Fibroblast of skin of scalp (primary cell): Measurements from ENCODE around the gene ST8SIA2.
A peak's percentile ranks its signal among the peaks of the same experiment; 100 is the strongest.
"Not testable (repeated sequence)": the region's sequence is repeated elsewhere in the genome, so short reads cannot be mapped to it uniquely, and the experiment has no call there.

Experiments used
- DNase-seq: peaks from one replicate; pipeline ENCODE4 v3.0.0-alpha.2; 2013

The ST8SIA2 gene

DNA sequence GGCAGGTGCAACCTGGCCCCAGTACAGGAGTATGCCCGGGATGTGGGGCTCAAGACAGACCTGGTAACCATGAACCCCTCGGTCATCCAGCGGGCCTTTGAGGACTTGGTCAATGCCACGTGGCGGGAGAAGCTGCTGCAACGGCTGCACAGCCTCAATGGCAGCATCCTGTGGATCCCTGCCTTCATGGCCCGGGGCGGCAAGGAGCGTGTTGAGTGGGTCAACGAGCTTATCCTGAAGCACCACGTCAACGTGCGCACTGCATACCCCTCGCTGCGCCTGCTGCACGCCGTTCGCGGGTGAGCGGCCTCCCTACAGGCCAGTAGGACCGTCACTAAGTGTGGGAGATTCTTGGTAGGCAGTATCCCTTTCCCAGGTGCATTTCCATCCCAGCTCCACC is 51.0 kb downstream of the ST8SIA2 start:
- DNase-seq, result no peak

DNA sequence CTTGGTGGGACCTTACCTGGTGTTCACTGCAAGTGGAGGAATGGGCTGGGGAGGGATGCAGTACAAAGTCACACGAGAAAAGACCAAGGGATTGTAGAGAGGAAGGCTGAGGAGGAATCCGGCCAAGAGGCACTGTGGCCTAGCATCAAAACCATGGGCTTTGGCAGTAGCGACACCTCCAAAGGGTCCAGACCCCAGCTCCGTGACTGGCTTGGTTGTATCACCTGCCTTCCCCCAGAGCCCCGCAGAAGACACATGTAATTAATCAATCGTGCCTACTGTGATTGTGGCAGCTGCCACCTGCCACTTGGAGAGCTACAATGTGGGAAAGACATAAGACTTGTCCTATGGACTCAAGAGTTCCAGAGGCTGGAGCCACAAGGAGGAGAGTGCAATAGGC is 54.7 kb downstream of the ST8SIA2 start:
- DNase-seq, result no peak

DNA sequence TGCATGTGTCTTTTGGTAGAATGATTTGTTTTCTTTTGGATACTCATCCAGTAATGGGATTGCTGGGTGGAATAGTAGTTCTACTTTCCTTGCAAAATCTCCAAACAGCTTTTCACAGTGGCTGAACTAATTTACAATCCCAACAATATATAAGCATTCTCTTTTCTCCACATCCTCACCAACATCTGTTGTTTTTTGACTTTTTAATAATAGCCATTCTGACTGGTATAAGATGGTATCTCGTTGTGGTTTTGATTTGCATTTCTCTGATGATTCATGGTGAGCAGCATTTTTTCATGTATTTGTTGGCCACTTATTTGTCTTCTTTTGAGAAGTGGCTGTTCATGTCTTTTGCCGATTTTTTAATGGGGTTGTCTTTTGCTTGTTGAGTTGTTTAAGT is 55.8 kb downstream of the ST8SIA2 start:
- peak; percentile 82 for DNase-seq

DNA sequence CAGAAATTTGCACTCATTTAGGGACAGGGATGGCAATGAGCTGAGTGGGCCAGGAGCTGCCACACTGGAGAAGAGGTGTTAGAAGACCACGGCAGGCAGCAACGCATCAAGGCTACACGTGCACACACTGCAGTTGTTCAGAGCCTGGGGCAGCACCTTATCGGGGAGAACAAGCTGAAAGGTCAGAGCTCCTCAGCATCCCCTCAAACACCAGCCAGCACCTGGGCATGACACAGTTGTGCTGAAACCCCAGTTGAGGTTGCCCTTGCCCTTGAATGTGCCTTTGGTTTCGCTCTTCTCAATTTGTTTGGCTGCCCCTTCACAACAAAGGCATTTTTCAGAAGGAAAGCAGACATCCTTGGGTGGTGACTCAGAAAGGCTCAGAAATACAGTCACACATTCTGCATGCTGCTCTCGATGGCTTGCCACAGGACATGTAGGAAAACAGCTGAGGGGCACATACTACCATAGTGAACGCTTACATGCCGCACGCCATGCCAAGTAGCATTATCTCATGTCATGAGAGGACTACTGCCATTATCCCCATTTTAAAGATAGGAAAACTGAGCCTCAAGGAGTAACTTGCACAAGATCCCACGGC is 57.6 kb downstream of the ST8SIA2 start:
- DNase-seq, result peak; percentile 95

DNA sequence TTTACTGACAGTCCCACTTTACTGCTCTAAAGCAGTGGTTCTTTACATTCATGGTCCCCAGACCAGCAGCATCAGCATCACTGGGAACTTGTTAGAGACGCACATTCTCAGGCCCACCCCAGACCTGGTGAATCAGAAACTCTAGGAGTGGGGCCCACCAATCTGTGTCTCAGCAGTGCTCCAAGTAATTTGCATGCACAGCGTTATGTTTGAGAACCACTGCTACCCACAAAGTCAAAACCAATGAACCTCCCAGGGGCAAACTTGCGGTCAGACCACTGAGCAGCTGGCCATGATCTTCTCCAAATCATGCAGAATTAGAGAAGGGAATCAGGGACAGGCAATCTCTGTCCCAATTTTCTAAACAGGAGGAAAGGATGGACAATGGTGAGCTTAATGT is 58.5 kb downstream of the ST8SIA2 start:
- DNase-seq, result no peak

DNA sequence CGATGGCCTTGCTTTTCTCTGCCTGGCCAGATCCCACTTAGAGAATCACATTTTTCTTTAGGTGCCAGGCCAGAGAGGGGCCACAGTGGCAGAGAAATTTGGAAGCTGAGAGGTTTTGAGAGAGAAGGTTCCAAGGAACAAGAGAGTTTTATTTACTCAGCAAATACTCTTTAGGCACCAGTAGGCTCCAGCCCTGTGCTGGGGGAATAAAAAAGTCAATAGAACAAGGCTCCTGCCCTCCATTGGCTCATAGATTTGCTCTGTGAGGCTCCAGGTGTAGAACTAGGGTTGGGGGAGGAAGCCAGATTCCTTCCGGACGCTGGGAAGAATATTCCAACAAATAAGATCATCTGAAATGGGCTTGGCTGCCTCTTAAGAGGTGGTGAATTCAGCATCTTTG is 59.9 kb downstream of the ST8SIA2 start:
- DNase-seq, result no peak

DNA sequence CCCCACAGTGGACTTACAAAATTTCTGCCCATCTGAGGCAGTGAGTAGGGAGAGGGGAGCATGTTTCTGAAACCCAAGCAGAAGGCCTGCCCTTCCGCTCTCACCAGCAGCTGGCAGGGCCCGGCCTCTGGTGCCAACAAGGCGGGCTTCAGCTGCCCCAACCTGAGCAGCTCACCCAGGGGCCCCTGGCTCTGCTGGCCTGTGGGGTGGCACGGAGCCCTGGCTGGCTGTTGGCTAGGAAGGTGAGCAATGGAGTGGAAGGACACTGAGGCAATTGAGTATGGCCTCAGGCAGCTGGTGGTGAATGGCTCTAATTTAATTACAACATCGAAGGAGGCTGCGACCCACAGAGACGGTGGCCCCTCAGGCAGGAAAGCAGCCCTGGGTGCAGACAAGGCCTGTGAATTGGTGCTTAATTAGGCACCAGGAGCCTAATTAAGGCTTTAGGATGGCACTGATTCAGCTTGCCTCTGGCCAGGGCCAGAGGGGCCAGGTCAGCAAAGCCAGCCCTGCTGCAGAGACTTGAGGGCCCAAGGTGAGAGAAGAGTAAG is 60.9 kb downstream of the ST8SIA2 start:
- DNase-seq, result no peak

DNA sequence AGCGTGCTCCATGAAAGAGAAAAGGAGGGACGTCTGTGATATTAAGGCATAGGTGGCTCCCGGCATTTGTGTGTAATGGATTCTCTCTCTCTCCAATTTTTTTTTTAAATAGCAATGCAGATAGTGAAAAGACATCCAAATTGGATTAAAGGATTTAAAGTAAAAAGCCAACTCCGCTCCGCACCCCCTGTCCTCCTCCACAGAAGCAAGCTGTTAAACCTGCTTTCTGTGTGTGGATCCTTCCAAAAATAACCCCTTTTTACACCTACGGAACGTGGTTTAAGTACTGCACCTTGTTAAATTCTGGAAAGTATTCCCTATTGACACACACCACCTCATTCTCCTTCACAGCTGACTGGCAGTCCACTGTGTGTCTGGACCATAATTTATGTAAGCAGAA is 61.6 kb downstream of the ST8SIA2 start:
- no peak for DNase-seq

DNA sequence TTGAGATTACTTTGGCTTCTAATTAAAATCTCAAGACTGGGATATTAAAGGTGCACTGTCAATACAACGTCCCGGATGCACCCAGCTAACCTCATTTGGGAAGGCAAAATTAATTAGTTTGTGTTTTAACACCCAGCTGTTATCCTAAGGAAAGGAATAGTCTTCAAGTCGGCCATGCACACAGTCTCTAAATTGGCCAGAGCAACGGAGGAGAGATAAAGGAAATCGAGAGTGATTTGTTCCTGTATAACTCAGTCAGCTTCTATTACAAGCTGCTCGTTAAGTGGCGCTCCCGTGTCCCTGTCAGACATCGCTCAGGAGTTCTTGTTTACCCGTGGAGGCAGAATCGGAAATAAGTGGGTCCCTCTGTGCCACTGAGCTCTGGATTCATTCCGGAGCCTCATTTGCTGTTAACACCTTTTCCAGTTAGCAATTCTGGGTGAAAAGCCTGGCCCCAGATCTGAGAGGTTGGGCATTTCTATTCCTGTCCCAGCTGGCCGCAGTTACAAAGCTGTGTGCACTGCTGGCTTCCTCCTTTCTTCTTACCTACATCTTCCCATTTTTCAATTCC is 63.9 kb downstream of the ST8SIA2 start:
- no peak for DNase-seq

DNA sequence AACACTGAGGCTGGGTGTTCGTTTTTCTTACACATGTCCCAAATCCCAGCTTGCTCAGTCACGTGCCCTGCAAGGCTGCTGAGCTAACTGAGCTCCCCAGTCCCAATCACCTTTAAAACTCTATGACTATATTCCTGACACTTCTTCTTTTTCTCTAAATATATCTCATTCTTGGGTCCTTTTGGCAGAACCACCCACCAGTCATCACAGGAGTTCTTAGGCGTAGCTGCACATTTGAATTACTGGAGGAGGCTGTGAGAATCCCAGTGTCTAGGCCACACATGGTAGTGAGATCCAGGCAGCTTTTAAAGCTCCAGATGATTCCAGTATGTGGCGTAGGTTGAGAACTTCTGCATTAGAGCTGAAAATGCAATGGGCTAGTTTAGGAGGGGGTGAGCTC is 66.3 kb downstream of the ST8SIA2 start:
- DNase-seq, result no peak

DNA sequence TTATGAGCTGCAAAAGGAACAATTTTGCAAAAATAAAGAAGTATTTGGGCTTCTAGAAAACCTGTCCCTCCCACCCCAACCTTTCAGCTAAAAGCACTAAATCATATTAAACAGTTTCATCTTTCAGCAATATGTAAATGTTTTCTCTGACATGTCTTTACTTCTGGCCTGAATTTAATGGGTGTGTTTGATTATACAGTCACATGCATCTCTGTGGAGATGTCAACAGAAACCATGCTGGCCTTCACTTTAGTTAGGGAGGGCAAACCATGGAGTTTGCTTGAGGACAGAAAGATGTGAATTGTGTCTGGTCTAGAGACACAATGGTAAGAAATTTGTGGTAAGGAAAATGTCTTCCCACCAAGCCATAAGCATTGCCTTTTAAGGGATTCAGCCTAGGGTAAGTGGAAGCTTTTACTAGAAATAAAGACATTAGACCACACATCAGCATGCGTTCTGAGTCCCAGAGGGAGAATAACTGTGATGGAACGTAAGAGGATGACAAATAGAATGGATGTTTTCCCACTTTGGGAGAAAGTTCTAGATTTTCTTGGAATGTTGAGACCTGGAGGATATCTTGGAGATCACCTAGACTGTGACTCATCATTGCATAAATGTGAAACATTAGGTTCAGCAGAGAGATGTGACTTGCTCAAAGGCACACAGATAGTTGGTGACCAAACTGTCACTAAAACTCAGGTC is 68.9 kb downstream of the ST8SIA2 start:
- DNase-seq, result peak; percentile 80

DNA sequence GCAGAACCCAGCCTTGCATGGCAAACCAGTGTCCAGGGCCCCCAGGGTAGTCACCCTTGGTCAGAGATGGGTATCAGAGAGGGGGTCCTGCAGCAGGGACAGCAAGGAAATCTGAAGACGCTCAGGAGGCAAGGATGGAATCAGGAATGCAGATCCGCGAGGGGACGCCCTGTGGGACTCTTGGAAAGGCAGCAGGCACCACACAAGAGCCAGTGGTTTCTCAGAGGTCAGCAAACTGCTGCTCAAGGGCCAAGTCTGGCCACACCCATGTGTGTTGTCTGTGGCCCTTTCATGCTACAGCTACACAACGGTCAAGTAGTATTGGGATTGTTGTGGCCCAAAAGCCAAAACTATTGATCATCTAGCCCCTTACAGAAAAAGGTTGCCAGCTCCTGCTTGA is 69.7 kb downstream of the ST8SIA2 start:
- no peak for DNase-seq

DNA sequence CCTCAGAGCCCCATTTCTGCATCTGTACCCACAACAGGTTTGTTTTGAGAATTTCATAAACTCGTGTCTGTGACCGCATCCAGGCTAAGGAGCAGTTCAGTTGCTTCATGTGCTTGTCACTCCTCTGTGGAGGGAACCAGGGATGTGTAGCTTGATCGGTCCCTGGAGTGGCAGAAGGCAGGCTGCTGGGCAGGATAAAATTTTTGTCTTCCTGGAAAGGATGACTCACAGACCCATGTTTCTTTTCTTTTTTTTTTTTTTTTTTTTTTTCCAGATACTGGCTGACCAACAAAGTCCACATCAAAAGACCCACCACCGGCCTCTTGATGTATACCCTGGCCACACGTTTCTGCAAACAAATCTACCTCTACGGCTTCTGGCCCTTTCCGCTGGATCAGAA is 70.1 kb downstream of the ST8SIA2 start:
- DNase-seq, result peak; percentile 63

DNA sequence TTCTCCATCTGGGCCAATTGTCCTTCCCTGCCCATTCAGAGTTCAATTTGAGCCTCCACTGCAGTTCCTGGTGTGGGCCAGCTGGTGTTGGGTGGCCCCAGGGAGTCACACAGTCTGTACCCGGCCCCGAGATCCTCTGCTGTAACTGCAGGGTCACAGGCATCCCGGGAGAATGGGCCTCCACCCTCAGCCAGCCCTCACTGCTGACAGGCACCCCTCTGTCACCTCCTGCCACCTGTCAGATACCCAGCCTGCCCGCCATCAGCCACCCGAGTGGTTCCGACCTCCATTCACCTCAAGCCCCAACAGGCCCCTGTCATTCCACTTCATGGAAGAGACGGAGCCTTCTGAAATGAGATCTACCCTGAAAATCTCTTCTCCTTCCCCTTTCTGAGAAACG is 73.2 kb downstream of the ST8SIA2 start:
- DNase-seq, result no peak

DNA sequence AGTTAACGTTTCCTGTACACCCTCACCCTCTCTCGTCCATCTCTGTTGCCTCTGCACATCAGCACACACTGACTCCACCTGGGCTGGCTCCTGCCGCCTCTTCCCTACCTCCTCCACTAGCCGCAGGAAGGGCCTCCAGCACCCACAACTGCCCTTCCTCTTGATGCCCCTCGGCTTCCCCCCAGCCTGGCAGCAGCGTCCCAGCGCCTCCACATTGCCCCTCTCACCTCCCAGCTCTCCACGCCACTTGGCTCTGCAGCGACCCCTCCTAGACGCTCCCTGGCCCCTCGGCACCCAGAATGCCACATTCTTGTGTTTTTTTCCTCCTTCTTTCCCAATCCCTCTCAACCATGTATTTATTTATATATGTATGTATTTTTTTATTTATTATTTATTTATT is 73.6 kb downstream of the ST8SIA2 start:
- DNase-seq, result no peak

DNA sequence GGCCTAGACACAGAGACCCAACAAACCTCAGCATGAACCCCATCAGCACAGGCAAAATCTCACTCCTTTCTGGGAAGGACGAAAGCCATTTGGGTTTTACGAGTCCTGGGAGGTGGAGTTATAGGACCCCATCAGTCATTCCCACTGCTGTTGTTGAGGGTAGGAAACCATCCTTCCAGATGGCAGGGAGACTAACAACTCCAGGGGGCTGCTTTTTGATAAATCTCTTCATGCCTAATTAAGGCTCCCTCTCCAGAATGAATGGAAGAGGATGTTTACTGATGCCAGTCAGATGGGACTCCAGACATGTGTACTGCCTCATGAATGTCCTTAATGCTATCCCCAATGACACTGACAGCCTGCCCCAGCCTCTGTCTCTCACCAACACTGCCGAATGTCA is 75.3 kb downstream of the ST8SIA2 start:
- DNase-seq, result no peak

DNA sequence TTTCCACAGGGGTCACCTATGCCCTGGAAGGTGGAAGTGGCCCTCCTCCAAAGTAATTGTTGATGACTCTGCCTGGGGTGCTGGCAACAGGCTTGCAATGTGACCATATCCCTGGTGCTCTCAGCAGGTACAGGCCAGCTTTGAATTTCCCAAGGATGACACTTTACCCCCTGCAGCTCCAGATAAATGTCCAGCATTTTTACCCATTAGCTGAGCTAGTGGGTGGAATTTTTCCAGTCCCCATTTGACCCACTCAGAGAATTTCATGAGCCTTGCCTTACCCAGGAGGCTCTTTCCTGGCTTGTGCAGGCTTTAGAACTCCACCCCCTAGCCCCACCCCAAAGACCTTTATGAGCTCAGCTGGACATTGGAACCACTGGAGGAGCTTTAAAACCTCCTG is 77.6 kb downstream of the ST8SIA2 start:
- DNase-seq, result peak; percentile 39

DNA sequence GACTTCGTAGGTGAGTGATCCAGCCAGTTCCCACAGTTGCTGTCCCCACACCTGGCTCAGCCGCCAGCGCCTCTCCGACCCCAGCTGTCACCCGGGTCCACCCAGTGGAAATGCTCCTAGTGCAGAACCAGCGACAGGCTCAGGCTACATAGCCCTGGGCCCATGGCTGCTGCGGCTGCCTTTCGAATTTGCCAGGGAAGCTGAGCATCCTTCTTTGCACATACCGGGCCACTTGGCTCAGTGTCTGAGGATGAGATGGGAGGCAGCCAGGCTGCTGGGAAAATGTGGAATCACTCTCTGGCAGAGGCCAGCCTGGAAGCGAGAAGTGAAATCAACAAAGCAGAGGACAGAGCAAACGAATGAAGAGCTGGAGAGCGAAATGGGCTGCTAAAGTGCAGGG is 80.1 kb downstream of the ST8SIA2 start:
- no peak for DNase-seq

DNA sequence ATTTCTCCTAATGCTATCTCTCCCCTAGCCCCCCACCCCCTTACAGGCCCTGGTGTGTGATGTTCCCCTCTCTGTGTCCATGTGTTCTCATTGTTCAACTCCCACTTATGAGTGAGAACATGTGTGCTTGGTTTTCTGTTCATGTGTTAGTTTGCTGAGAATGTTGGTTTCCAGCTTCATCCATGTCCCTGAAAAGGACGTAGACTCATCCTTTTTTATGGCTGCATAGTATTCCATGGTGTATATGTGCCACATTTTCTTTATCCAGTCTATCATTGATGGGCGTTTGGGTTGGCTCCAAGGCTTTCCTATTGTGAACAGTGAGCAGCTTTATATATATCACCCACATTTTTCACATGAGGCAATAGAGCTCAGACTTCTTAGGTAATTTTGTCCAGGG is 86.0 kb downstream of the ST8SIA2 start:
- not testable (repeated sequence) for DNase-seq

DNA sequence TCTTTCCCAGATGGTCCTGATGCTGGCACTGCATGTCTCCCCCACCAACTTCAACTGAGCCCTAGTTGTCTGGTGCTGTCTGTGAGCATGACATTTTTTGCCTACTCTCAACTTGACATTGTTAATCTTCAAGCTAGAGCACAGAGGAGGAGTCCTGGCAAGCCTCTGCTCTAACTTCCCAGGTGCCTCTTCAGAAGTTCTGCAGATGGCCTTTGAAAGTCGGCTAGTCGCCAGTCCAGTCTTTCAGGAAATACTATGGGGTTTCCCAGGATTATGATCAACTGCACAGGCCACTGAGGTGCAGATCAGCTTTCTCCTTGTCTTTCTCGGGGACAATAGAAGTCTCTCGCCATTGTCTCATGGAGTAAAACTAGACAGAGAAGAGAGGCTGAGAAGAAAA is 86.7 kb downstream of the ST8SIA2 start:
- DNase-seq, result no peak

DNA sequence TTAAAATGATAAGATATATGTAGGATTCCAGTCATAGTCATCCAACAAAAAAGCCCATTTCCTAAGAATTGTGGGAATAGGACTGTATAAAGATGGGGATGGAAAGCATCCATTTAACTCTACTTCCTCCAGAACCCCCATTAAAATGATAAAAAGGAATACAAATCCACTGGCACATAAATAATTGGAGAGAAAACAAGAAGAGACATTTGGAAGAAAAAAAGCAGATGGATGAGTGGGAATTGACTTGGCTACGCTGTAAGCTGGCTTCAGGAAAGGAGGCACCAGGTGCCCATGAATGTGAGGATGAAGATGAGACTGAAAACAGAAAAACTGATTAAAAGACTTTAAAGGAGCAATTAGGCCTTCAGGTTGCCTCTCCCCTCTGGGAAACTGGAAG is 91.8 kb downstream of the ST8SIA2 start:
- DNase-seq, result no peak

DNA sequence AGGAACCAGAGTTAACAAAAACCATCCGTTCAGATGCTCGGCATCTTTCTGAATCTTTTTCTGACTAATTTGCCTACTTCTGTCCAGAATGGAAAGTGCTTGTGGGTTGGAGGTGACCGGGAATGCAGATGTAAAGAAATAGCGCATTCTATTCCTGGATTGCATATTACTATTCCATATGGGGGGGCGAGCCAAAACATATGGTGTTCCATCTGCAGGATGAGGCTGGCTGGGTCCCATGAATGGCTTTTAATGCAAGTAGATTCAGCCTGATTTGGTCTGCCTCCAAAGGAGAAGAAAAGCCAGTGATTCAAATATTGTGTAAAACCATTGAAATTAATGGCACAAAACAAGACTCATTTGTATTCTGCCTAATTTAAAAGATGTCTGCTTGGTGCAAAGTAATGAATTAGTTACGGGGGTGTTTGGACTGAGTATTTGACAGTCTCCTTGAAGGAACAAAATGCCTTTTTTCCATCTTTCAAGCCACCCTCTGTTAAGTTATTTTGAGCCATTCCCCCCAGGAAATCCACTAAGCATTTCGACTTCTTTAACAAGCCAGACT is 99.0 kb downstream of the ST8SIA2 start:
- DNase-seq, result peak; percentile 20

DNA sequence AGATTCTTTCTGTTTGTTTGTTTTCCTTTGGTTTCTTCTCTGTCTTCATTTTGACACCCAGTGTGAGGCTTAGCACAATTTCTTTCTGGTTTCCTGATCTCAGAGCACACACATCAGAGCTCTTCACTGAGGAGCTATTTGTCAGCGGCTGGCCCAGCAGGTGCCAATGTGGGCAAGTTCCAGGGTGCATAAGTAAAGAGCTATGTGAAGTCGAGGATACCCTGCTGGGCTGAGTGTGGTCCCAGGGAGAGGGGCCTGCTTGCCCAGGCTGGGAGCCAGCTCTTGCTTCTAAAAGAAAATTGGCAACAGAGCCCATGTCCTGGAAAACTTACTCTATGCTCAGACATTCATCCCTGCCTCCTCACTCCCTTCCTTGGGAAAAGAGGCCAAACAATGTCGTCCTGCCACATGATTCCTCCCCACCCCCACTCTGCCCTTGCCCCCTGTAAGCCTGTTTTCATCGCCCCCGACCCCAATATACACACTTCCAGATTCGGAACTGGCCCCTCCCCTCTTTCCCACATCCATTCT is 101.2 kb downstream of the ST8SIA2 start:
- DNase-seq, result peak; percentile 27

DNA sequence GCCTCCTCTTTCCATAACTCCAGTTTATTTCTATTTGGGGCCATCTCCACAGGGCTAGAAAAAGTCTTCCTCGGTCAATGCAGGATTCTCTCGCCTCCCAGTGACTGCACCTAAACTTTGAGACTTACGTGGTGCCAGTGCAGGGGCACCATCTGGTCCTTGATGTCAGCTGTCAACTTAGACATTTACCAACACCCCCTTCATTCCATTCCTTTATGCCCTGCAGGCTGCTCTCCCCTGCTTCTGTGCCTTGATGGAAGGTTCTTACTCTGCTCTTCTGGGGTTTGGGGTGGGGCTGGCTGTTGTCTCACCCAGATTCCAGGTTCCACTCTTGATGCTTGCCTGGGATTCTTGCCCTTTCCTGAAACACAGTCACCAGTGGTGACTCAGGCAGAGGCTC is 101.8 kb downstream of the ST8SIA2 start:
- DNase-seq, result no peak
